ENCODE measurements around the gene DIS3. TPM values are rescaled to one million over a fixed set of nuclear protein-coding genes. Genes with fewer than 3 reads are reported as not detected.
"Not testable (repeated sequence)": the region's sequence is repeated elsewhere in the genome, so short reads cannot be mapped to it uniquely, and the experiment has no call there.

DIS3 gene, protein sequence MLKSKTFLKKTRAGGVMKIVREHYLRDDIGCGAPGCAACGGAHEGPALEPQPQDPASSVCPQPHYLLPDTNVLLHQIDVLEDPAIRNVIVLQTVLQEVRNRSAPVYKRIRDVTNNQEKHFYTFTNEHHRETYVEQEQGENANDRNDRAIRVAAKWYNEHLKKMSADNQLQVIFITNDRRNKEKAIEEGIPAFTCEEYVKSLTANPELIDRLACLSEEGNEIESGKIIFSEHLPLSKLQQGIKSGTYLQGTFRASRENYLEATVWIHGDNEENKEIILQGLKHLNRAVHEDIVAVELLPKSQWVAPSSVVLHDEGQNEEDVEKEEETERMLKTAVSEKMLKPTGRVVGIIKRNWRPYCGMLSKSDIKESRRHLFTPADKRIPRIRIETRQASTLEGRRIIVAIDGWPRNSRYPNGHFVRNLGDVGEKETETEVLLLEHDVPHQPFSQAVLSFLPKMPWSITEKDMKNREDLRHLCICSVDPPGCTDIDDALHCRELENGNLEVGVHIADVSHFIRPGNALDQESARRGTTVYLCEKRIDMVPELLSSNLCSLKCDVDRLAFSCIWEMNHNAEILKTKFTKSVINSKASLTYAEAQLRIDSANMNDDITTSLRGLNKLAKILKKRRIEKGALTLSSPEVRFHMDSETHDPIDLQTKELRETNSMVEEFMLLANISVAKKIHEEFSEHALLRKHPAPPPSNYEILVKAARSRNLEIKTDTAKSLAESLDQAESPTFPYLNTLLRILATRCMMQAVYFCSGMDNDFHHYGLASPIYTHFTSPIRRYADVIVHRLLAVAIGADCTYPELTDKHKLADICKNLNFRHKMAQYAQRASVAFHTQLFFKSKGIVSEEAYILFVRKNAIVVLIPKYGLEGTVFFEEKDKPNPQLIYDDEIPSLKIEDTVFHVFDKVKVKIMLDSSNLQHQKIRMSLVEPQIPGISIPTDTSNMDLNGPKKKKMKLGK
- total RNA-seq (10 to 100 TPM; 35.4 to 38.4 TPM), polyA plus RNA-seq (ENCODE audit: insufficient read length in 2 of 2) (10 to 100 TPM; 20.2 to 28.2 TPM)
- long read RNA-seq, donor 1, partial matches to known transcripts, result 18 of 24 reads
- long read RNA-seq, donor 1, other reads (novel, unspliced or antisense), result 6 of 24 reads
- long read RNA-seq, donor 2, full-length matches to known transcripts, result 2 of 2 reads
- long read RNA-seq, donor 2, partial matches to known transcripts, result 0 of 2 reads
- long read RNA-seq, donor 2, other reads (novel, unspliced or antisense), result 0 of 2 reads
- long read RNA-seq, donor 3, result 0 reads
- long read RNA-seq, donor 4, full-length matches to known transcripts, result 1 of 14 reads
- long read RNA-seq, donor 4, partial matches to known transcripts, result 13 of 14 reads
- long read RNA-seq, donor 4, other reads (novel, unspliced or antisense), result 0 of 14 reads

DNA sequence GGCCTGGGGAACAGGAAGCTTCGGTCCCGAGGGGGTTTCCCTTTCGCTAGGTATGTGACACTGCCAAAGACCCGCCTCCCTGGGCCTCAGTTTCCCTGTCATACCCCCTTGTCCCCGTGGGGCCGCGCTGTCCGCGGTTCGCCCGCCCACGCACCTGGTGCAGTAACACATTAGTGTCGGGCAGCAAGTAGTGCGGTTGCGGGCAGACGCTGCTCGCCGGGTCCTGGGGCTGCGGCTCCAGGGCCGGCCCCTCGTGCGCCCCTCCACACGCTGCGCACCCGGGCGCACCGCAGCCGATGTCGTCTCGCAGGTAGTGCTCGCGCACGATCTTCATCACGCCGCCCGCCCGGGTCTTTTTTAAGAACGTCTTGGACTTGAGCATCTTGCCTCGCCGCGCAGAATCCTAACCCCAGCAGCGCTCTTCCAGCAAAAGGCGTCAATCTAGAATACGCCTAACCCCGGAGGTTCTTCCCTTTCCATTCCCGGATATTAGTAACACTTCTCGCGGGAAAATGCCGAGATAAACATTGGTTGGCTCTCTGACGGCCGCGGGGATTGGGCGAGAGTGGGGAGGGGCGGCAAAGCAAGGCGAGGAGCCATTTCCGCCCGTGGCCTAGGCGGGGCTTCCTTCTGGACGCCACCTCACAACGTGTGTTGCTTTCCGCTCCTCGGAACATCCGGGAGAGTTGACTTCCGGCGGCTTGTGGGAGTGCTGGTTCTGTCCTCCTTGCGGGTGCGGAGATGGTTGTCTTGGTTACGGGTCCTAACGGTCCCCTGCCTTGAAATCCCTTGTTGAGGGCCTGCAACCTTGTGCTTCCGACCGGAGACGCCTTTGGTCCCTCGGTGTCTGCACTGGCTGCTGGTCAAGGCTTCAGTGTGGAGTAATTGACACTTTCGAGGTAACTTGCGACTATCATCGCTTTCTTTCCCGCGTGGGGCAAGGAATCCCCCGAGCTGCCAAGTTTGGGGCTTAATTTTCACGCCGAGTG lies at the start of gene DIS3, which contains the start of gene PIBF1:
Gene DIS3 (minus strand): TSS at position 450 of the 989 bp plus-strand sequence. CDS start 68 bp downstream, at position 382.
Gene PIBF1 (plus strand): TSS at position 683 of the 989 bp plus-strand sequence. CDS start 1,337 bp downstream, outside the sequence.
- H3K9me3 ChIP-seq (ENCODE audit: control insufficient read depth, insufficient read depth, low read length), result no peaks in the 10 kb centered on the region
- peak within 1 kb of the TSS; percentile 93 for H3K27ac ChIP-seq (ENCODE audit: low read depth, low read length)
- peak within 1 kb of the TSS; percentile 99 for H3K4me3 ChIP-seq (ENCODE audit: low read depth, low read length)
- H3K27me3 ChIP-seq (ENCODE audit: control insufficient read depth, insufficient read depth, low read length), result no peaks in the 10 kb centered on the region
- H3K36me3 ChIP-seq (ENCODE audit: control insufficient read depth, insufficient read depth, low read length), result peaks cover 12% of the 10 kb centered on the region
- peaks cover 17% of the 10 kb centered on the region for H3K4me1 ChIP-seq (ENCODE audit: control insufficient read depth, insufficient read depth, low read length)
- DNase-seq (ENCODE audit: low read depth in 4 of 6, low spot score in 6 of 6), result peak; percentile 95 to 99 (median 98)
- 0% methylated on average over 79 of the region's 81 CpGs for WGBS (ENCODE audit: insufficient coverage)

DNA sequence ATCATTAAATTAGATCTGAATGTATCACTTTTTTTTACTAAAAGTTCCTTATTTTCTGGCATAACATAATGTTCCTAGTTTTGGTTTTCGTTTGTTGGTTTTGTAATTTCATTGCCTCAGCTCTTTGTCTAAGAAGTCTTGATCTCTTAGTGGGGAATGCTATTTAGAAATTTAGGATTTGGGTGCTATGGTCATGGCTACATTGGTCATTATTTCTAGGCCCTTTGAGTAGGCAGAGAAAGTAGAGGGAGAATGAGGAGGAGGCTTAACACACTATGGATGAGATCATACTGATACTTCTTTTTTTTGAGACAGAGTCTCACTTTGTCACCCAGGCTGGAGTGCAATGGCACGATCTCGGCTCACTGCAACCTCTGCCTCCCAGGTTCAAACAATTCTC lies 42.0 kb upstream of the DIS3 start:
- Histone ChIP-seq H3K4me1 (ENCODE audit: control insufficient read depth, insufficient read depth, low read length) (no peaks in the 10 kb centered on the region), H3K36me3 (ENCODE audit: control insufficient read depth, insufficient read depth, low read length) (no peaks in the 10 kb centered on the region), H3K4me3 (ENCODE audit: low read depth, low read length) (no peak overlapping the region), H3K27me3 (ENCODE audit: control insufficient read depth, insufficient read depth, low read length) (no peaks in the 10 kb centered on the region), H3K27ac (ENCODE audit: low read depth, low read length) (no peak overlapping the region), H3K9me3 (ENCODE audit: control insufficient read depth, insufficient read depth, low read length) (no peaks in the 10 kb centered on the region)
- DNase-seq (ENCODE audit: low read depth in 4 of 6, low spot score in 6 of 6), result no peak
- no CpG with 5 or more reads among the region's 3 CpGs for WGBS (ENCODE audit: insufficient coverage)

DNA sequence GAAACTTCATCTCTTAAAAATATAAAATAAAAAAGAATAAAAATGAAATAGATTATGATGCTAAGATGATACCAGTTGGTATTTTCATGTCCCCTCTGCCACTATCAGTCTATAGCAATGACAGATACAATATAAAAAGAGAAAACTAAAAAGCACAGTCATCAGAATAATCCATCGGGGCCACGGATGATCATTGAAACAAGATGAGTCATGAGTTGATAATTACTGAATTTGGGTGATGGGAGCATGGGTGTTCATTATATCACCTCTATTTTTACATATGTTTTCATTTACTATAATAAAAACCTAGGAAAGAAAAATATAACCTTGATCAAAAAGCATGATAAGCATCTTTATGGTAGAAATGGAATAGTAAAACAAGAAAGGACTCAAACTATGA lies 41.4 kb upstream of the DIS3 start:
- Histone ChIP-seq H3K4me1 (ENCODE audit: control insufficient read depth, insufficient read depth, low read length) (no peaks in the 10 kb centered on the region), H3K36me3 (ENCODE audit: control insufficient read depth, insufficient read depth, low read length) (no peaks in the 10 kb centered on the region), H3K9me3 (ENCODE audit: control insufficient read depth, insufficient read depth, low read length) (no peaks in the 10 kb centered on the region), H3K27ac (ENCODE audit: low read depth, low read length) (no peak overlapping the region), H3K4me3 (ENCODE audit: low read depth, low read length) (no peak overlapping the region), H3K27me3 (ENCODE audit: control insufficient read depth, insufficient read depth, low read length) (no peaks in the 10 kb centered on the region)
- DNase-seq (ENCODE audit: low read depth in 4 of 6, low spot score in 6 of 6), result no peak
- WGBS (ENCODE audit: insufficient coverage), result no CpG with 5 or more reads among the region's 2 CpGs

DNA sequence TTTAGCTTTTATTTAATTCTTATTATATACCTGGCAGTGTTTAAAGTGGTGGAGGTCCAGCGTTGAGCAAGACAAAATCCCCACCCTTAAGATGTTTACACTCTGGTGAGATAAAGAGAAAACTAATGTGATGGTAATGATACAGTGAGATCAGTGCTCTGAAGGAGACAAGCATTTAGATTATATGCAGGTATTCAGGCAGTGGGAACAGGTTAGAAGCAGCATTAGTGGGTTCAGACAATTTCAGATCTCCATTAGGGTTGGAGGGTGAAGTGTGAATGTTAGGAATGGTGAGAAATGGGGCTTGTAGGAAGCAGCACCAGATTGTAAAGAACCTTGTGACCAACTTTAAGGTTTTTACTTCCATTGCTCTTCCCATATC lies 39.2 kb upstream of the DIS3 start:
- Histone ChIP-seq H3K27ac (ENCODE audit: low read depth, low read length) (no peak overlapping the region), H3K9me3 (ENCODE audit: control insufficient read depth, insufficient read depth, low read length) (no peaks in the 10 kb centered on the region), H3K27me3 (ENCODE audit: control insufficient read depth, insufficient read depth, low read length) (no peaks in the 10 kb centered on the region), H3K36me3 (ENCODE audit: control insufficient read depth, insufficient read depth, low read length) (no peaks in the 10 kb centered on the region), H3K4me3 (ENCODE audit: low read depth, low read length) (no peak overlapping the region), H3K4me1 (ENCODE audit: control insufficient read depth, insufficient read depth, low read length) (no peaks in the 10 kb centered on the region)
- WGBS (ENCODE audit: insufficient coverage), result no CpG with 5 or more reads among the region's 1 CpG
- DNase-seq (ENCODE audit: low read depth in 4 of 6, low spot score in 6 of 6), result no peak

DNA sequence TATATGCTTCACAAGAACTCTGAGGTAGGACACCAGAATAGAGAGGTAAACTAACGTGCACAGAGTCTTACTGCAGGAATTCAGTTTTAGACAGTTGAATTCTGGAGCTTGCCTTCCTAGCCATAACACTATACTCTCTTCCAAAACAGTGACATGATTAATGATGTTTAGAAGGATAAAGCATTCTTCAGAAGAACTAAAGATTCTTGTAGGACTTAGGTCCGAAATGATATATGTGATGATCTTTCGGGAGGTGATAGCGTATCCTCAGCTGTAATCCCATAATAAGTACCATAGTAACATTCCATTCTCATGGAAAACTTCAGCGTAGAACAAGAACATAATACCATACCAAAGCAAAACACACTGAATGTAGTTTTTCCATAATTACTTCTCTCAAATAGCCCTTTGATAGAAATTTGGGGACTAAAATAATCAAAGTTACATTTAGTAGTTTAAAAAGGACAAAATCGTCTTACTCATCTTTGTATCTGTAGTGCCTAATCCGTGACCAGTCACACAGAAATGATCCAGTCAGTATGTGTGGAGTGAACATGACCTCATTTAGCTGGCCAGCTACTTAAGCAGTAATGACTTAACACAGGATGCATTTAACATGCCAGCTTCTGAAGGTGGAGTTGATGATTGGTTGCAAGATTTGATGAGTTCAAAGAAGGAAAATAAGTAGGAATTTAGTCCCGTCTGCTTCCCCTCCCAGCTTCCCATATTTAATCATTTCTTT lies 38.6 kb upstream of the DIS3 start:
- Histone ChIP-seq H3K27ac (ENCODE audit: low read depth, low read length) (no peak overlapping the region), H3K36me3 (ENCODE audit: control insufficient read depth, insufficient read depth, low read length) (no peaks in the 10 kb centered on the region), H3K9me3 (ENCODE audit: control insufficient read depth, insufficient read depth, low read length) (no peaks in the 10 kb centered on the region), H3K4me1 (ENCODE audit: control insufficient read depth, insufficient read depth, low read length) (no peaks in the 10 kb centered on the region), H3K27me3 (ENCODE audit: control insufficient read depth, insufficient read depth, low read length) (no peaks in the 10 kb centered on the region), H3K4me3 (ENCODE audit: low read depth, low read length) (no peak overlapping the region)
- WGBS (ENCODE audit: insufficient coverage), result no CpG with 5 or more reads among the region's 8 CpGs
- DNase-seq (ENCODE audit: low read depth in 4 of 6, low spot score in 6 of 6), result no peak

DNA sequence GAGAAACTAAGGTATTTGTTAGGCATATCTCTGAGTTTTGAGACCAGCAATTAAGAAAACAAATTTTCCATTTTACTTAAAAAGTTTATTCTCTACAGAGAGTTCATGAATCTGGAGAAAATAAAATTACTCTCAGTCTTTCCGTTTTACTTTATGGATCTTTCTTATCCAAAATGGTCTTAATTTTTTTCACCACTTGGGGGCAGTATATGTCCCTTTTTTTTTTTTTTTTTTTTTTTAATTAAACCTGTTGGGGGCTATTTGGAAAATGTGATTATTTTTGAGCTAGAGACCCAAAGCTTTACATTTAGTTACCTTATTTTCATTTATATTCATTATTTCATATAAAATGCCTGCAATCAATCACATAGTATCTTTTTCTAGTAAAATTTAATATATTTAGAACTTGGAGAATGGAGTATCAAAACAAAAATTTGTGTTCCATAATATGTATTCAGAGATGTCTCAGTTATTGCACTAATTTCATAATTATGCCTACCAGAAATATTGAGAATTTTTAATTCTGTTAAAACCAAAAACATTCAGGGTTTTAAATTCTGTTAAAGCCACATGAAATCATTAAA lies 27.3 kb upstream of the DIS3 start:
- peaks cover 1% of the 10 kb centered on the region for H3K9me3 ChIP-seq (ENCODE audit: control insufficient read depth, insufficient read depth, low read length)
- no peaks in the 10 kb centered on the region for H3K4me1 ChIP-seq (ENCODE audit: control insufficient read depth, insufficient read depth, low read length)
- H3K27me3 ChIP-seq (ENCODE audit: control insufficient read depth, insufficient read depth, low read length), result no peaks in the 10 kb centered on the region
- H3K36me3 ChIP-seq (ENCODE audit: control insufficient read depth, insufficient read depth, low read length), result peaks cover 7% of the 10 kb centered on the region
- H3K27ac ChIP-seq (ENCODE audit: low read depth, low read length), result no peak overlapping the region
- DNase-seq (ENCODE audit: low read depth in 4 of 6, low spot score in 6 of 6), result peak in 4 of 6 donors; percentile 4 to 74 (median 34)
- WGBS (ENCODE audit: insufficient coverage), result no CpG with 5 or more reads among the region's 1 CpG
- H3K4me3 ChIP-seq (ENCODE audit: low read depth, low read length), result no peak overlapping the region

DNA sequence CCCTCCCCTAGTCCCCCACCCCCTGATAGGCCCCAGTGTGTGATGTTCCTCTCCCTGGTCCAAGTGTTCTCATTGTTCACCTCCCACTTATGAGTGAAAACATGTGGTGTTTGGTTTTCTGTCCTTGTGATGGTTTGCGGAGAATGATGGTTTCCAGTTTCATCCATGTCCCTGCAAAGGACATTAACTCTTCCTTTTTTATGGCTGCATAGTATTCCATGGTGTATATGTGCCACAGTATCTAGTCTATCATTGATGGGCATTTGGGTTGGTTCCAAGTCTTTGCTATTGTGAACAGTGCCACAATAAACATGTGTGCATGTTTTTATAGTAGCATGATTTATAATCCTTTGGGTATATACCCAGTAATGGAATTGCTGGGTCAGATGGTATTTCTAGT lies 24.8 kb upstream of the DIS3 start:
- not testable (repeated sequence) for H3K36me3 ChIP-seq (ENCODE audit: control insufficient read depth, insufficient read depth, low read length); H3K27ac ChIP-seq (ENCODE audit: low read depth, low read length); H3K9me3 ChIP-seq (ENCODE audit: control insufficient read depth, insufficient read depth, low read length); H3K4me3 ChIP-seq (ENCODE audit: low read depth, low read length); DNase-seq (ENCODE audit: low read depth in 4 of 6, low spot score in 6 of 6); H3K4me1 ChIP-seq (ENCODE audit: control insufficient read depth, insufficient read depth, low read length); H3K27me3 ChIP-seq (ENCODE audit: control insufficient read depth, insufficient read depth, low read length)
- WGBS (ENCODE audit: insufficient coverage), result no CpG with 5 or more reads among the region's 1 CpG

All from spinal cord (tissue), 10 donors.